Urinary bladder (tissue), 4 donors: Measurements from ENCODE around the gene AKR1C3. TPM values are rescaled to one million over a fixed set of nuclear protein-coding genes. Genes with fewer than 3 reads are reported as not detected.
A peak's percentile ranks its signal among the peaks of the same experiment; 100 is the strongest.

Experiments used
- DNase-seq: peaks from one replicate; pipeline ENCODE4 v3.0.0-alpha.2; 2015; ENCODE audit errors: extremely low spot score
- H3K27ac ChIP-seq: one replicate; pipeline ENCODE4 v1.5.1; 2013; ENCODE audit warnings: low read depth, mild to moderate bottlenecking, moderate library complexity
- H3K36me3 ChIP-seq: one replicate; pipeline ENCODE4 v1.6.1; 2013; ENCODE audit warnings: mild to moderate bottlenecking, moderate library complexity; ENCODE audit not compliant: insufficient read depth
- H3K4me1 ChIP-seq: one replicate; pipeline ENCODE4 v1.6.1; 2013; ENCODE audit warnings: mild to moderate bottlenecking, moderate library complexity; ENCODE audit not compliant: insufficient read depth
- H3K4me3 ChIP-seq: one replicate; pipeline ENCODE4 v1.5.1; 2013; ENCODE audit warnings: low read depth, low read length
- WGBS: extraction: QIAGEN DNeasy Blood & Tissue Kit; methylation state at CpG from one replicate; pipeline ENCODE4 v1.1.7; 2013; 5-methylcytosine and 5-hydroxymethylcytosine counted together
- polyA plus RNA-seq: library from polyadenylated mRNA; stranded (reverse); fragments of 200-250 nt; gene quantifications from one replicate; pipeline ENCODE4 v1.2.3, GENCODE V29; 2013
- total RNA-seq: library from RNA; depleted of rRNA; stranded (reverse); fragments of >200 nt; gene quantifications from one replicate; pipeline ENCODE4 v1.2.3, GENCODE V29; 2014
- donor health status: healthy with polysubstance abuse.
- donor health status: healthy.

The AKR1C3 gene
- total and polyA plus RNA-seq, 2 donors = 13.4 to 74.4 TPM

DNA sequence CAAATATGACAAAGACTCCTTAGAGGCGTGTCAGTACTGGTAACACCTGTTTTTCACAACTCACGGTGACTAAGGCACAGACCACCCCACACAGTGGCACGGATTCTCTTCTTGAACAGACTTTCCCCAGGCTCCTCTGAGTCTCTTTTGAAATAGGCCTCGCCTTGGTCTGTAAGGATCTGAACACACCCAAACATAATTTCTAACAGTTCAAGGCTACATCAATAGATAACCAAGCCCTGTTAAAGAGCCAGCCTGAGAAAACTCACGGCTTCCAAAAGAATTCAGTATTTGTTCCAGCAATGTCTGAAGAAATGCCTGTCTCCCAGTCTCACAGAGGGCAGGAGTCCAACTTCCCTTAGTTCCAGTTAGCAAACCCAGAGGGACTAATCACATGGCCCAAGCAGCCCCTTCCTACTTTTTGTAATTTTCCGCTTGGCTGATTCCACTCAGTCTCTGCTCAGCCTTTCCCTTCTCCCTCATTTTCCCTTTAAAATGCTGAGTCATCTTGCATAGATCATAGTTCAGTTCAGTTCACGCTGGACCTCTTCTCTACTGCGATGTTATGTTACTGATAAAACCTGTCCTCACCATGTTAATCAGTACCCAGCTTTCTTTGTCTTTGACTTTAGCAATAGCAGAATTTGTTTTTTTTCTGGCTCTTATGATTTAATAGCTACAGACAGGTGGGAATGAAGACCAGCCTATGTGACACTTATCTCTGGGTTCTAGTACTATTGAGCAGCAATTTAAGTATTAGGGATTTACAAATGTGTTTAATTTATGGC is 22.6 kb upstream of the AKR1C3 start:
- peak; percentile 39 for DNase-seq
- H3K4me1 ChIP-seq = peaks cover 2% of the 10 kb centered on the region
- peak overlapping the region; percentile 31 for H3K27ac ChIP-seq
- WGBS = 21% methylated on average over 8 of the region's 8 CpGs
- no peaks in the 10 kb centered on the region for H3K36me3 ChIP-seq
- no peak overlapping the region for H3K4me3 ChIP-seq

- no peak overlapping the region for H3K4me3 ChIP-seq
- no peak overlapping the region for H3K27ac ChIP-seq
- 97% methylated on average over 2 of the region's 2 CpGs for WGBS
- peaks cover 2% of the 10 kb centered on the region for H3K4me1 ChIP-seq
- no peak for DNase-seq
- H3K36me3 ChIP-seq = no peaks in the 10 kb centered on the region
Observed at GRCh38 chr10:5073659-5074058, 20.6 kb upstream of the AKR1C3 start.

DNA sequence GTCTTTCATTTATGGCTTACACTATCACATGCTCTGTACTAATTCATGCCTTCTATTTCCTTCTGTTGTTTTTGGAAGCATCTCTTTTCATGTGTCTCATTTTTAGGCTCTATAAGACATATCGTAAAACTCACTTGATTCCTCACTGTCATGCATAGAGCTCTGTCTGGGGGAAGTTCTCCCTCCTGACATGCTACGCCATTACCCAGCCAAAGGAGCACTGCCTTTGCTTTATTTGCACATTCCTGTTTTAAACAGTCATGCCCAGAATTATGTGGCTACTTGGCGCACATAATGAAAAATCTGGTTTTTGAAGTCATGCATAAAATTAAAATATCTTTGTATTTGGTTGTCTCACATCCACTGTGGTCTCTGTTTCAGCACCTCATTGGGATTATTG is 17.6 kb upstream of the AKR1C3 start:
- no peak for DNase-seq
- no peaks in the 10 kb centered on the region for H3K36me3 ChIP-seq
- WGBS = 79% methylated on average over 3 of the region's 3 CpGs
- no peak overlapping the region for H3K27ac ChIP-seq
- H3K4me3 ChIP-seq = no peak overlapping the region
- H3K4me1 ChIP-seq = no peaks in the 10 kb centered on the region

GRCh38 chr10:5078547-5079180 is 15.6 kb upstream of the AKR1C3 start:
- no peak for DNase-seq
- Histone ChIP-seq H3K36me3 (no peaks in the 10 kb centered on the region), H3K4me3 (no peak overlapping the region), H3K27ac (no peak overlapping the region), H3K4me1 (no peaks in the 10 kb centered on the region)
- 91% methylated on average over 4 of the region's 4 CpGs for WGBS

GRCh38 chr10:5079306-5079830 is 14.8 kb upstream of the AKR1C3 start:
- Histone ChIP-seq H3K36me3 (no peaks in the 10 kb centered on the region), H3K27ac (no peak overlapping the region), H3K4me1 (no peaks in the 10 kb centered on the region), H3K4me3 (no peak overlapping the region)
- WGBS = 57% methylated on average over 2 of the region's 2 CpGs
- no peak for DNase-seq

- Histone ChIP-seq H3K27ac (no peak overlapping the region), H3K4me1 (no peaks in the 10 kb centered on the region), H3K4me3 (no peak overlapping the region), H3K36me3 (no peaks in the 10 kb centered on the region)
- DNase-seq = no peak
- WGBS = 86% methylated on average over 6 of the region's 6 CpGs
Observed at GRCh38 chr10:5079836-5080235, 14.4 kb upstream of the AKR1C3 start.

- H3K27ac ChIP-seq = no peak overlapping the region
- H3K4me3 ChIP-seq = no peak overlapping the region
- no peaks in the 10 kb centered on the region for H3K4me1 ChIP-seq
- WGBS = 96% methylated on average over 1 of the region's 1 CpG
- DNase-seq = no peak
- no peaks in the 10 kb centered on the region for H3K36me3 ChIP-seq
Observed at GRCh38 chr10:5081091-5081490, 13.1 kb upstream of the AKR1C3 start.

GRCh38 chr10:5088703-5089261 is 5.4 kb upstream of the AKR1C3 start:
- WGBS = 83% methylated on average over 2 of the region's 2 CpGs

DNA sequence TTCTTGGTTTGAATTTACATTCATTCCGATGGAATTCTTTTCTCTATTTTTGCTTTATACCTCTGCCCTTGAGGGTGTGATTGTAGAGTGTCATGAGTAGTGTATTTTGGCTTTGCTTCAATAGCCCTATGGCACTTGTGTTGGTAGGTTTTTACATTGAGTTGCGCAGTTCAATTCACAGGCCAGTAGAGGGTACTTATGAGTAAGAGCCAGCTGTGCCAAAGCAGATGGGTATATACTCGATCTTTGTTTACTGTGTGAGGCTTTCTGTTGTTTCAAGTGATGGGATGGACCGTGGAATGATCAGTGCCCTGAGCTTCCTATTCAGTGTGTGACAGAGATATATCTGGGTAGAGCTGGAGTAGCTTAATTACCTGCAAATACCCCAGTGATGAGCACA is 4.3 kb upstream of the AKR1C3 start:
- no peak overlapping the region for H3K4me3 ChIP-seq
- H3K36me3 ChIP-seq = no peaks in the 10 kb centered on the region
- H3K27ac ChIP-seq = no peak overlapping the region
- WGBS = 63% methylated on average over 4 of the region's 4 CpGs
- no peaks in the 10 kb centered on the region for H3K4me1 ChIP-seq
- DNase-seq = no peak

More at GRCh38 chr10:5088703-5089261, 5.4 kb upstream of the AKR1C3 start:
- Histone ChIP-seq H3K4me1 (no peaks in the 10 kb centered on the region), H3K4me3 (no peak overlapping the region), H3K36me3 (no peaks in the 10 kb centered on the region), H3K27ac (no peak overlapping the region)
- no peak for DNase-seq

DNA sequence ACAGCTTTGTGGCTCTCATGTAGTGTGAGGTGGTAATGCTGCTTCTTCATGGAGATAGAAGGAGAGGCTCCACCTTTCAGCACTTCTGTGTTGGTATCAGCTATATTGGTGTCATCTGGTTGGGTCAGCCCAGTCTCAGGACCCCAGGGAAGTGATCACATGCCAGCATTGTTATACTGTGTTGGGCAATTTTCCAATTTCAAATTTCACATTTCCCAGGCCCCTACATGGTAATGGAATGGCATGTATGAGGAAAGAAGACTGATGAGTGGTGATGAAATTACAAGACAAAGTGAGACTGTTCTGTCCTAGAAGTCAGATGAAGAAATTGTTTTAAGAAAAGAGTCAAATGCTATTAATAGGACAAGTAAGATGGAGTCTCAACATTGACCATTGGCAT is 3.7 kb upstream of the AKR1C3 start:
- Histone ChIP-seq H3K27ac (no peak overlapping the region), H3K4me3 (no peak overlapping the region), H3K4me1 (no peaks in the 10 kb centered on the region), H3K36me3 (no peaks in the 10 kb centered on the region)
- DNase-seq = no peak

- WGBS = 82% methylated on average over 3 of the region's 3 CpGs
- Histone ChIP-seq H3K4me3 (no peak overlapping the region), H3K27ac (no peak overlapping the region), H3K36me3 (no peaks in the 10 kb centered on the region), H3K4me1 (no peaks in the 10 kb centered on the region)
- no peak for DNase-seq
Observed at GRCh38 chr10:5091196-5091595, 3.0 kb upstream of the AKR1C3 start.

DNA sequence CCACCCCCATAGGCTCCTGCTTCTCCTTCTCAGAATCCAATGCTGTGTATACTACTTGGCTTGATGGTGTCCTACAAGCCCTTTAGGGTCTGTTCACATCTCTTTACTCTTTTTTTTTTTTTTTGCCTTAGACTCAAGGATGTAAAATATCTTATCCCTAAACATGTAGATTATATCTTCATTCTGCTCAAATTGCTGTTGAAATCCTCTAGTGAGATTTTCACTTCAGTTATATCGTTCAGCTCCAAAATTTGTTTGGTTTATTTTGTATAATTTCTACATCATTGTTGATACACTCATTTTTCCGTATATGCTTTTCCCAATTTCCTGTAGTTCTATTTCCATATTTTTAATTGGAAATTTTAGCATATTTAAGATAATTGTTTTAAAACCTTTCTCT is 1.8 kb upstream of the AKR1C3 start:
- no peak overlapping the region for H3K27ac ChIP-seq
- no peaks in the 10 kb centered on the region for H3K36me3 ChIP-seq
- WGBS = 69% methylated on average over 2 of the region's 2 CpGs
- H3K4me3 ChIP-seq = no peak overlapping the region
- no peak for DNase-seq
- H3K4me1 ChIP-seq = no peaks in the 10 kb centered on the region

GRCh38 chr10:5092848-5093790 is 1.1 kb upstream of the AKR1C3 start:
- WGBS = 84% methylated on average over 6 of the region's 6 CpGs
- Histone ChIP-seq H3K4me1 (no peaks in the 10 kb centered on the region), H3K27ac (no peak overlapping the region), H3K4me3 (no peak overlapping the region), H3K36me3 (peaks cover 3% of the 10 kb centered on the region)
- no peak for DNase-seq
